ENCODE measurements around the gene NDFIP1.

Gene NDFIP1

GRCh38 chr5:142120247-142120935 lies 11.8 kb downstream of the NDFIP1 start:
- Mint-ChIP-seq H3K4me3 (peak overlapping the region; percentile 44), H3K4me1 (ENCODE audit: low read depth) (peaks cover 92% of the 10 kb centered on the region), H3K9me3 (peaks cover 4% of the 10 kb centered on the region), H3K36me3 (ENCODE audit: low read depth) (peaks cover 81% of the 10 kb centered on the region), H3K27ac (peak overlapping the region; percentile 45), H3K27me3 (no peaks in the 10 kb centered on the region)

GRCh38 chr5:142122121-142122520 lies 13.5 kb downstream of the NDFIP1 start:
- H3K27me3 Mint-ChIP-seq, result no peaks in the 10 kb centered on the region
- H3K4me3 Mint-ChIP-seq, result no peak overlapping the region
- peaks cover 95% of the 10 kb centered on the region for H3K4me1 Mint-ChIP-seq (ENCODE audit: low read depth)
- H3K9me3 Mint-ChIP-seq, result peaks cover 4% of the 10 kb centered on the region
- H3K36me3 Mint-ChIP-seq (ENCODE audit: low read depth), result peaks cover 81% of the 10 kb centered on the region
- peak overlapping the region; percentile 36 for H3K27ac Mint-ChIP-seq

GRCh38 chr5:142125378-142125777 lies 16.8 kb downstream of the NDFIP1 start:
- Mint-ChIP-seq H3K36me3 (ENCODE audit: low read depth) (peaks cover 78% of the 10 kb centered on the region), H3K4me3 (no peak overlapping the region), H3K27ac (no peak overlapping the region), H3K27me3 (no peaks in the 10 kb centered on the region), H3K9me3 (peaks cover 4% of the 10 kb centered on the region), H3K4me1 (ENCODE audit: low read depth) (peaks cover 93% of the 10 kb centered on the region)

- H3K36me3 Mint-ChIP-seq (ENCODE audit: low read depth), result peaks cover 76% of the 10 kb centered on the region
Observed at GRCh38 chr5:142125963-142126362, 17.4 kb downstream of the NDFIP1 start.

GRCh38 chr5:142128675-142129208 lies 20.2 kb downstream of the NDFIP1 start:
- Mint-ChIP-seq H3K27me3 (no peaks in the 10 kb centered on the region), H3K4me3 (no peak overlapping the region), H3K9me3 (peaks cover 4% of the 10 kb centered on the region), H3K27ac (peak overlapping the region; percentile 67), H3K36me3 (ENCODE audit: low read depth) (peaks cover 53% of the 10 kb centered on the region), H3K4me1 (ENCODE audit: low read depth) (peaks cover 68% of the 10 kb centered on the region)

More at GRCh38 chr5:142125963-142126362, 17.4 kb downstream of the NDFIP1 start:
- Mint-ChIP-seq H3K4me1 (ENCODE audit: low read depth) (peaks cover 91% of the 10 kb centered on the region), H3K9me3 (peaks cover 4% of the 10 kb centered on the region), H3K4me3 (no peak overlapping the region), H3K27ac (no peak overlapping the region), H3K27me3 (no peaks in the 10 kb centered on the region)

DNA sequence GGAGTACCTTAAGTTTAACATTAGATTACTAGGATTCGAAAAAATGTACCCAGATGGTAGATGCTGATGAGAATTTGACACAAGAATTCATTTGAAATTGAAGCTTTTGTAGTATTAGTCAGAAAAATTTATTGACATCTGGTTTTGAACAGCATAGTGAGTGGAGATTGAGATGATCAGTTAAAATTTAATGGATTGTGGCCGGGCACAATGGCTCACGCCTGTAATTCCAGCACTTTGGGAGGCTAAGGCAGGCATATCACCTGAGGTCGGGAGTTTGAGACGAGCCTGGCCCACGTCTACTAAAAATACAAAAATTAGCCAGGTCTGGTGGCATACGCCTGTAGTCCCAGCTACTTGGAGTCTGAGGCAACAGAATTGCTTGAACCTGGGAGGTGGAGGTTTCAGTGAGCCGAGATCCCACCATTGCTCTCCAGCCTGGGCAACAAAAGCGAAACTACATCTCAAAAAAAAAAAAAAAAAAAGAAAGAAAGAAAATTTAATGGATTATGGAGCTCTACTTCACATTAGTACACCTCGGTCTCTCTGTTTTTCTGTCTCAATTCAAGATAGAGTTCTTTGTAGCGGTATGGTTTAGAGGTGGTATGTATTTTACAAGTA lies 21.0 kb downstream of the NDFIP1 start:
- no peaks in the 10 kb centered on the region for H3K9me3 Mint-ChIP-seq
- no peak overlapping the region for H3K4me3 Mint-ChIP-seq
- H3K27me3 Mint-ChIP-seq, result no peaks in the 10 kb centered on the region
- peaks cover 45% of the 10 kb centered on the region for H3K36me3 Mint-ChIP-seq (ENCODE audit: low read depth)
- peak overlapping the region; percentile 67 for H3K27ac Mint-ChIP-seq
- H3K4me1 Mint-ChIP-seq (ENCODE audit: low read depth), result peaks cover 61% of the 10 kb centered on the region

DNA sequence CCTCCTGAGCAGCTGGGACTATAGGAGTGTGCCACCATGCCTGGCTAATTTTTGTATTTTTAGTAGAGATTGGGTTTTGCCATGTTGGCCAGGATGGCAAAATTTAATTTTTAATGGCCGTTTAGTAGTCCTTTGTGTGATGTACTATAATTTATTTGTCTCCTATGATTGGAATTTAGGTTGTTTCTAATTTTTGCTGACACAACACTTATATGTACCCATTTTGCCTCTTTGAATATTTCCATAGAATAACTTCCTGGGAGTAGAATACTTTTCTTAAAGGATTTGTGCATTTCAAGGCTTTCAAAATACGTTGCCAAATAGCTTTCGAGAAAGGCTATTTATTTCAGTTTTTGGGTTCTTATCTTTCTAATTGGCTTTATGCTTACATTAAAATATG lies 22.8 kb downstream of the NDFIP1 start:
- H3K9me3 Mint-ChIP-seq, result no peaks in the 10 kb centered on the region
- no peaks in the 10 kb centered on the region for H3K27me3 Mint-ChIP-seq
- H3K4me3 Mint-ChIP-seq, result no peak overlapping the region
- peaks cover 42% of the 10 kb centered on the region for H3K36me3 Mint-ChIP-seq (ENCODE audit: low read depth)
- H3K27ac Mint-ChIP-seq, result no peak overlapping the region
- H3K4me1 Mint-ChIP-seq (ENCODE audit: low read depth), result peaks cover 57% of the 10 kb centered on the region

- Mint-ChIP-seq H3K4me3 (no peak overlapping the region), H3K27ac (no peak overlapping the region), H3K27me3 (no peaks in the 10 kb centered on the region), H3K9me3 (no peaks in the 10 kb centered on the region), H3K4me1 (ENCODE audit: low read depth) (peaks cover 42% of the 10 kb centered on the region), H3K36me3 (ENCODE audit: low read depth) (peaks cover 44% of the 10 kb centered on the region)
Observed at GRCh38 chr5:142132916-142133315, 24.3 kb downstream of the NDFIP1 start.

GRCh38 chr5:142133330-142134206 lies 25.0 kb downstream of the NDFIP1 start:
- H3K4me3 Mint-ChIP-seq, result no peak overlapping the region
- H3K27ac Mint-ChIP-seq, result no peak overlapping the region
- H3K4me1 Mint-ChIP-seq (ENCODE audit: low read depth), result peaks cover 36% of the 10 kb centered on the region
- H3K36me3 Mint-ChIP-seq (ENCODE audit: low read depth), result peaks cover 49% of the 10 kb centered on the region
- H3K27me3 Mint-ChIP-seq, result no peaks in the 10 kb centered on the region
- H3K9me3 Mint-ChIP-seq, result no peaks in the 10 kb centered on the region

DNA sequence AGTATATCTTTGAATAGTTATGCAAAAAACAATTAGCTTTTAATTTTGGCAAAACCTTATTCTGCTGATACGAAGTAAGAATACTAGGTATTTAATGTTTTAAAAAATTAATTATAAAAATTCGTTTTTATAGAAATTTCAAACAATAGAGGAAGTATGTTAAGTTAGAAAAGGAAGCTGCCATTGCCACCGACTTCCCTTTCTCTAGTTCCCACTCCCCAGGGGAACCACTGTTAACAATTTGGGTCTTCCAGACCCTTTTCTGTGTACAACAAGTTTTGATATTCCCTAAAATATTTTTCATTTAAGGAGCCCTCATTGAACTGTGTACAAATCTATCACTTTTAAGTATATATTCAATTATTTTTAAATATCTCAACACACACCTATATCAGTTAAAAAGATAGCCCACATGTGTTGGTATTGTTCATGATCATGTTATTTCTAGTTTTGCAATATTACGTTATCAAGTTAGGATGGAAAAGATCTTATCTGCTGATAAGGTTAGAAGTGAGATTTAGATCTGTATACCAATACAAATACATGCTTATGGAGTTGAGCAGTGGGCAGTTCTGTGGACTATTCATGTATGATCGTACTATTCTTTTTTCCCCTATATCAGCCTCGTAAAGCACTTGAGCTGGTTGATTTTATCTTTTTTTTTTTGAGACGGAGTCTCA lies 25.9 kb downstream of the NDFIP1 start:
- Mint-ChIP-seq H3K27ac (no peak overlapping the region), H3K4me3 (no peak overlapping the region), H3K4me1 (ENCODE audit: low read depth) (peaks cover 27% of the 10 kb centered on the region), H3K9me3 (no peaks in the 10 kb centered on the region), H3K36me3 (ENCODE audit: low read depth) (peaks cover 45% of the 10 kb centered on the region), H3K27me3 (no peaks in the 10 kb centered on the region)

- Mint-ChIP-seq H3K4me1 (ENCODE audit: low read depth) (peaks cover 7% of the 10 kb centered on the region), H3K9me3 (no peaks in the 10 kb centered on the region), H3K27ac (peak overlapping the region; percentile 52), H3K27me3 (no peaks in the 10 kb centered on the region), H3K4me3 (no peak overlapping the region), H3K36me3 (ENCODE audit: low read depth) (peaks cover 55% of the 10 kb centered on the region)
Observed at GRCh38 chr5:142141463-142141862, 32.9 kb downstream of the NDFIP1 start.

GRCh38 chr5:142143878-142144277 lies 35.3 kb downstream of the NDFIP1 start:
- Mint-ChIP-seq H3K4me1 (ENCODE audit: low read depth) (peaks cover 7% of the 10 kb centered on the region), H3K27me3 (no peaks in the 10 kb centered on the region), H3K4me3 (no peak overlapping the region), H3K9me3 (no peaks in the 10 kb centered on the region), H3K36me3 (ENCODE audit: low read depth) (peaks cover 60% of the 10 kb centered on the region), H3K27ac (no peak overlapping the region)

- Mint-ChIP-seq H3K36me3 (ENCODE audit: low read depth) (peaks cover 62% of the 10 kb centered on the region), H3K4me1 (ENCODE audit: low read depth) (peaks cover 7% of the 10 kb centered on the region)
Observed at GRCh38 chr5:142145106-142145900, 36.7 kb downstream of the NDFIP1 start.

DNA sequence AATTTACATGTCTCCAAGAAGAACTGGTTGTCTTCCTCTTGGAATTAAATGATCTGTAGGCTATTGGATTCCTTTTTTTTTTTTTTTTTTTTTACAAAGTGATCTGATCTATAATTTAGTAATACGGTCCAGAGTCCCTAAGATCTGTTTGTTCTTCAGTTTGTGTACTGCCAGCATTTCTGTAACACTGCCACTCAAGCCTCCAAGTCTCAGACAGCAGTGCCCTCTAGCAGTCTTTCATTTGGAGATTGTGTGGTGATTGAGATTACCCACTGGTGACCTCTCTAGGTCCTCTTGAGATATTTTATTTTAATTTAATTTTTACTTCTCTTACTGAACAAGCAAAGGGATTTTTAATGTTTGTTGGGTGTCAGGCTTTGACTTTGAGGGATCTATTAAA lies 40.8 kb downstream of the NDFIP1 start:
- no peak overlapping the region for H3K27ac Mint-ChIP-seq

More at GRCh38 chr5:142145106-142145900, 36.7 kb downstream of the NDFIP1 start:
- Mint-ChIP-seq H3K4me3 (no peak overlapping the region), H3K27me3 (no peaks in the 10 kb centered on the region), H3K27ac (no peak overlapping the region), H3K9me3 (no peaks in the 10 kb centered on the region)

More for the DNA sequence above, 40.8 kb downstream of the NDFIP1 start:
- Mint-ChIP-seq H3K27me3 (no peaks in the 10 kb centered on the region), H3K4me3 (no peak overlapping the region), H3K4me1 (ENCODE audit: low read depth) (no peaks in the 10 kb centered on the region), H3K9me3 (no peaks in the 10 kb centered on the region), H3K36me3 (ENCODE audit: low read depth) (peaks cover 57% of the 10 kb centered on the region)
